AG04449 (cell line): Measurements from ENCODE around the gene BARX2.
A peak's percentile ranks its signal among the peaks of the same experiment; 100 is the strongest.
"Not testable (repeated sequence)": the region's sequence is repeated elsewhere in the genome, so short reads cannot be mapped to it uniquely, and the experiment has no call there.

Experiments used
- CTCF ChIA-PET: fragments of 350-600 bp; formaldehyde crosslinking; extraction: SDS; loops from one replicate; lab custom pipeline; 2021; ENCODE audit warnings: antibody characterized with exemption; lab: Yijun Ruan, JAX
- POLR2A ChIA-PET: fragments of 400-600, 350-600 bp; formaldehyde crosslinking; extraction: SDS; loops from one replicate; lab custom pipeline; 2020; ENCODE audit warnings: antibody characterized with exemption, inconsistent platforms; lab: Yijun Ruan, JAX
- DNase-seq: peaks from one replicate; pipeline ENCODE4 v3.0.0-alpha.2; 2010; ENCODE audit warnings: low read depth, low spot score
- H3K4me3 ChIP-seq: 2 replicates; pipeline ENCODE4 v1.5.1; 2011; ENCODE audit warnings: low read depth, mild to moderate bottlenecking, control low read depth, low read length
- TF ChIP-seq, protein P1 (sequence below): IDR thresholded peaks from one replicate; pipeline ENCODE4 v1.5.1; 2011; ENCODE audit warnings: mild to moderate bottlenecking, moderate library complexity, low read length, control low read depth, inconsistent platforms; ENCODE audit not compliant: insufficient read depth; ENCODE audit errors: missing control alignments

The BARX2 gene, protein sequence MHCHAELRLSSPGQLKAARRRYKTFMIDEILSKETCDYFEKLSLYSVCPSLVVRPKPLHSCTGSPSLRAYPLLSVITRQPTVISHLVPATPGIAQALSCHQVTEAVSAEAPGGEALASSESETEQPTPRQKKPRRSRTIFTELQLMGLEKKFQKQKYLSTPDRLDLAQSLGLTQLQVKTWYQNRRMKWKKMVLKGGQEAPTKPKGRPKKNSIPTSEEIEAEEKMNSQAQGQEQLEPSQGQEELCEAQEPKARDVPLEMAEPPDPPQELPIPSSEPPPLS

DNA sequence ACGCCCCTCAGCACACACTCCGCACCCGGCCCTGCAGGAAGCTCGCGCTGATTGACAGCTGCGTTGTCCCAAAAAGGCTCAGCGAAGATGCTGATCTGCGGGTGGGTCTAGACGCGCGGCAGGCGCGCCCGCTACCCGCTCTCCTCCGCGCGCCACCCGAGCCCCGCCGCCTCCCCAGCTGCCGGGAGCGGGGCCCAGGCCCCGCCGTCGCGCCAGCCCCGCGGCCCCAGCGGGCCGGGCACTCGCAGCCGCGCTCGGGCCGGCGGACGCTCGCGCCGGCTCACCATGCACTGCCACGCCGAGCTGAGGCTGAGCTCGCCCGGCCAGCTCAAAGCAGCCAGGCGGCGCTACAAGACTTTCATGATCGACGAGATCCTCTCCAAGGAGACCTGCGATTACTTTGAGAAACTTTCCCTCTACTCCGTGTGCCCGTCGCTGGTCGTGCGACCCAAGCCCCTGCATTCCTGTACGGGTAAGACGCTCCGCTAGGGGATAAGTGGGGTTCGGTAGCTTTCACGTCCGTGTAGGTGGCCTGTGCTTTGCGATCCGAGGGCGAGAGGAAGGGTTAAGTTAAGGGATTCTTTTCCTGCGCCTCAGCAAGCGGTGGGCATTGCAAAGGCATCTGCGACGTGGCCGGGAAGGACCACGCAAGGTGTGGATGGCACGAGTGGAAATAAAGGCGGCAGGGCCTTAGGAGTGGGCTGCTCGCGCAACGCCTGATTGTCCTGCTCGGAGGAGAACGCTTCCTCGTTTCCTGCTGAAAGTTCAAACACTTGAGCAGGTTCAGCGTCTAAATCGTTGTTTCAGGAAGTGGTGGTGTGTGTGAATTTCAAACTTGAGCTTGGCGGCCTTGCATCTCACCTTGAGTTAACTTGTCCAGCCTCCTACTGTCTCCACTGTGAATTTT is at the start of gene BARX2:
TSS of gene BARX2 (plus strand) at position 98 of the 907 bp plus-strand sequence. CDS start at position 286, 188 bp downstream.
- POLR2A ChIA-PET = no interaction called here
- CTCF ChIA-PET = interaction anchor here (0.7 to 4.2 kb wide), 14 partner anchors 8 to 471 kb away, joined by 3 to 50 read pairs (median 4); no protein-coding TSS in a partner anchor
- TF ChIP-seq, protein P1, sequence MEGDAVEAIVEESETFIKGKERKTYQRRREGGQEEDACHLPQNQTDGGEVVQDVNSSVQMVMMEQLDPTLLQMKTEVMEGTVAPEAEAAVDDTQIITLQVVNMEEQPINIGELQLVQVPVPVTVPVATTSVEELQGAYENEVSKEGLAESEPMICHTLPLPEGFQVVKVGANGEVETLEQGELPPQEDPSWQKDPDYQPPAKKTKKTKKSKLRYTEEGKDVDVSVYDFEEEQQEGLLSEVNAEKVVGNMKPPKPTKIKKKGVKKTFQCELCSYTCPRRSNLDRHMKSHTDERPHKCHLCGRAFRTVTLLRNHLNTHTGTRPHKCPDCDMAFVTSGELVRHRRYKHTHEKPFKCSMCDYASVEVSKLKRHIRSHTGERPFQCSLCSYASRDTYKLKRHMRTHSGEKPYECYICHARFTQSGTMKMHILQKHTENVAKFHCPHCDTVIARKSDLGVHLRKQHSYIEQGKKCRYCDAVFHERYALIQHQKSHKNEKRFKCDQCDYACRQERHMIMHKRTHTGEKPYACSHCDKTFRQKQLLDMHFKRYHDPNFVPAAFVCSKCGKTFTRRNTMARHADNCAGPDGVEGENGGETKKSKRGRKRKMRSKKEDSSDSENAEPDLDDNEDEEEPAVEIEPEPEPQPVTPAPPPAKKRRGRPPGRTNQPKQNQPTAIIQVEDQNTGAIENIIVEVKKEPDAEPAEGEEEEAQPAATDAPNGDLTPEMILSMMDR = peak; percentile 59
- H3K4me3 ChIP-seq = no peak within 1 kb of the TSS
- DNase-seq = no peak

DNA sequence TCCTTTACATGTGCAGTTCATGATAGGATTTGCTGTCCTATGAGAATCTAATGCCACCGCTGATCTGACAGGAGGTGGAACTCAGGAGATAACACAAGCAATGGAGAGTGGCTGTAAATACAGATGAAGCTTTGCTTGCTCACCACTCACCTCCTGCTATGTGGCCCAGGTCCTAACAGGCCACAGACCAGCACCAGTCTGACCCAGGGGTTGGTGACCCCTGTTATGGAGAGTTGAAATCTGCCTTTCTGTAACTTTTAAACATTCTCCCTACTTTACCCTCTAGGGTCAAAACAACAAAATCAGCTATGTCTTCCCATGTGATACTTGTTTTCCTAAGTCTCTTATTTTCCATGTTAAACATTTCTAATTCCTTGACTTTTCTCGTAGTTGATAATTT is 48.7 kb upstream of the BARX2 start:
- no peak for DNase-seq
- ChIA-PET POLR2A (no interaction called here), CTCF (interaction anchor here (1.4 to 7.3 kb wide), 3 partner anchors 14 to 211 kb away, joined by 3 to 136 read pairs (median 4); no protein-coding TSS in a partner anchor)
- H3K4me3 ChIP-seq = no peak overlapping the region
- TF ChIP-seq, protein P1 = no peak

DNA sequence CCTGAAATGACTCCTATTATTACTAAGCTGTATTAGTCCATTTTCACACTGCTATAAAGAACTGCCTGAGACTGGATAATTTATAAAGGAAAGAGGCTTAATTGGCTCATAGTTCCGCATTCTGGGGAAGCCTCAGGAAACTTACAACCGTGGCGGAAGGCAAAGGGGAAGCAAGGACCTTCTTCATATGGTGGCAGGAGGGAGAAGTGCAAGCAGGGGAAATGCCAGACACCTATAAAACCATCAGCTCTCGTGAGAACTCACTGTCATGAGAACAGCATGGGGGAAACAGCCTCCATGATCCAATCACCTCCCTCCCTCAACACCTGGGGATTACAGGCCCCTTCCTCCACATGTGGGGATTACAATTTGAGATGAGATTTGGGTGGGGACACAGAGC is 47.9 kb upstream of the BARX2 start:
- POLR2A ChIA-PET, H3K4me3 ChIP-seq, DNase-seq: not testable (repeated sequence)
- CTCF ChIA-PET = interaction anchor here (0.7 to 7.3 kb wide), 4 partner anchors 15 to 212 kb away, joined by 3 to 136 read pairs (median 4); no protein-coding TSS in a partner anchor

DNA sequence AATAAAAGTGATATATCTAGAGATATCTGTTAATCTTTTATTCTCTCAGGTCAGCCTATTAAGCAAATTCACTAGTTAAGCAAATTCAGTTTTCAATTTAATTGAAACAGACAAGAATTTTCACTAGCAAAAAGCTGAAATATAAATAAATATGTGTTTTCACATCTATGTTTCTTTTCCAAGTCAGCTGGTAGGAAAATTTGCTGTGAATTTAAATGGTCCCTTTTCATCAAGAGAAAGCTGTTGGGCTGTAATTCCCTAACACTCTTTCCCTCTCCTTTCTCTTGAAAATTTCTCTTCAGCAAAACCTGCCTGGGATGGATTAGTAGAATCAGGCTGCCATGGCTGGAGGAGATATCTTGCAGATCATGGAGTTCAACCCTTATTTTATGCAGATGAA is 46.9 kb upstream of the BARX2 start:
- POLR2A ChIA-PET = no interaction called here
- CTCF ChIA-PET = interaction anchor here (1.2 to 7.3 kb wide), 4 partner anchors 211 to 443 kb away, joined by 3 to 136 read pairs (median 4); no protein-coding TSS in a partner anchor
- no peak for DNase-seq
- TF ChIP-seq, protein P1 = no peak
- H3K4me3 ChIP-seq = no peak overlapping the region

DNA sequence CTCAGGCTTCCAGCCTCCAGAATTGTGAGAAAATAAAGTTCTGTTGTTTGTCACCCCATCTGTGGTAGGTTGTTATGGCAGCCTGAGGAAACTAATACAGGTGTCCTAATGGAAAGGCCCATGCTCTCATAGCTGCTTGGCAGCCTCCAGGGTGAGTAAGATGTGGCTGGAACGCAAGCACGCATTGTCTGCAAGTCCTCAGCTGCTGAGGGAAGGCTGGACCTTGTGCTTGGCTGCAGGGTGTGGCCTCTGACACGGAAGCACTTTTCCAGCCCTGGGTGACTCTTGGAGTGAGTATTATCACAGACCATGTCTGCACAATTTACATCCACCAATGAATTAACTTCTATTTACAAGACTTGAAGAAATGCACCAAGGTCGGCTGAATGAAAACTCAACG is 44.4 kb upstream of the BARX2 start:
- DNase-seq = no peak
- ChIA-PET POLR2A (no interaction called here), CTCF (interaction anchor here (0.6 to 7.3 kb wide), 38 partner anchors 12 to 1173 kb away, joined by 3 to 136 read pairs (median 4); no protein-coding TSS in a partner anchor)
- TF ChIP-seq, protein P1 = no peak
- no peak overlapping the region for H3K4me3 ChIP-seq

DNA sequence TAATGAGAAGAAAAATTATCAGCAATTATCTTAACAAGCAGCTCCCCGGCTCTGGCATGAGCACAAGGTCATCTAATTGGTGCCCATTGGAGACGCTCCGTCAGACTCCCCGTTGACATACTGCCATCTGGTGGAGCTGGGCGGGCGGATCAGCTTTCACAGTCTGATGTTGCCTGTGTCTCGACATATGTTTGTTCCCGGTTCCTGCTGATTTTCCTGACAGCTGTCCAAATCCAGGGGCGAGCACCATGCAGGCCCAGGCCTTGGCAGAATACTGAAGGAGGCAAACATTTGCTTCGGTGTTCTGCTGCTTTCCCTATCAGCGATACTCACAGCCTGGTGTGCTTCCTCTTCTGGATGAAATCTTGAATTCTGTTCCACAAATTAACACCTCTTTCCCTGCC is 43.8 kb upstream of the BARX2 start:
- ChIA-PET POLR2A (no interaction called here), CTCF (interaction anchor here (0.6 to 7.3 kb wide), 40 partner anchors 13 to 1174 kb away, joined by 3 to 136 read pairs (median 4); no protein-coding TSS in a partner anchor)
- TF ChIP-seq, protein P1 = peak; percentile 90
- H3K4me3 ChIP-seq = no peak overlapping the region
- DNase-seq = peak; percentile 12
